ENCODE data around the gene PPP1R14B. TPM values are rescaled to one million over a fixed set of nuclear protein-coding genes. Genes with fewer than 3 reads are reported as not detected.

The PPP1R14B gene
- total RNA-seq, 1 donor from 2014 or later: 95.0 TPM

GRCh38 chr11:64225608-64226506 lies 20.9 kb downstream of the PPP1R14B start, which contains the start of the genes NUDT22 and TRPT1:
TSS of gene NUDT22 (plus strand) at chr11:64226274. CDS start at chr11:64226653, 379 bp downstream.
TSS of gene TRPT1 (minus strand) at chr11:64226186. CDS start at chr11:64225860, 326 bp downstream.
- H3K4me1 ChIP-seq (ENCODE audit: control insufficient read depth in 3 of 3, insufficient read depth in 3 of 3, low read length in 3 of 3): peaks cover 63 to 69% (median 66%) of the 10 kb centered on the region in 3 donors
- peak within 1 kb of the TSS; percentile 90 to 97 (median 95) for H3K4me3 ChIP-seq (ENCODE audit: low read length in 3 of 3)
- H3K27ac ChIP-seq (ENCODE audit: low read depth, low read length): peak within 1 kb of the TSS; percentile 95
- peak within 1 kb of the TSS; percentile 98 to 99 (median 99) for H3K9ac ChIP-seq (ENCODE audit: low read depth in 1 of 3, low read length in 3 of 3)
- H3K36me3 ChIP-seq (ENCODE audit: control insufficient read depth in 3 of 3, insufficient read depth in 3 of 3, low read length in 3 of 3): peaks cover 5 to 15% (median 10%) of the 10 kb centered on the region in 3 donors
- no peaks in the 10 kb centered on the region for H3K27me3 ChIP-seq (ENCODE audit: control insufficient read depth in 3 of 3, insufficient read depth in 3 of 3, low read length in 3 of 3)
- no peaks in the 10 kb centered on the region for H3K9me3 ChIP-seq (ENCODE audit: control insufficient read depth in 3 of 3, low read length in 3 of 3)

DNA sequence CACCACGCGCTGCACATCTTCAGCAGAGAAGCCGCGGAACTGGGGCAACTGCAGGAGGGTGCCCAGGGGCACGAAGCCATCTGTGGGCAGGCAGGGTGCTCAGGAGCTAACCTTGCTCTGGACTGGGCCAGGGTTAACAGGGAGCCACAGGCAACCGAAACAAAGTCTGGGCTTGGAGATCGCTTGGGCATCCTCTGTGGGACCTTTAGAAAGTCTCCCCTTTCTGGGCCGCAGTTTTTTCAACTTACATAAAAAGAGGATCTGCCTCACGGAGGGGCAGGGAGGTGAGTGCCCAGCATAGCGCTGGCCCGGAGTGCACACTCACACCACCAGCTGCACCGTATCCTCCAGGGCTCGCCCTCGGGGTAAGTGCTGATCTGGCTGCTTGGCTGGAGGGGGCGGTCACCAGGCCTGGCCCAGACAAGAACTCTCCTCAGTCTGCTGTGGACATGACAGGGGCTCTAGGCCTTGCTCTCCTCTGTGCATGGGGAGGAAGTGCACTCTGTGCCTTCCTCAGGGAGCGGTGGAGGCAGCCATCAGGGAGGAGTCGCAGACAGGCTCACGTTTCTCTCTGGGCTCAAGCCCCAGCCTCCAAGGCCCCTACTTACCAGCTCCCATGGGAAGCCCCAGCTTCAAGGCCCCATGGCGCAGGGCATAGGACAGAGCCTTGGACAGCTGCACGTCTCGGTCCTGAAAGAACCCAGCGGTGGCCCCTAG lies 21.7 kb downstream of the PPP1R14B start:
- Histone ChIP-seq H3K9ac (ENCODE audit: low read depth in 1 of 3, low read length in 3 of 3) (peak overlapping the region; percentile 98 to 99 (median 99)), H3K27ac (ENCODE audit: low read depth, low read length) (peak overlapping the region; percentile 95), H3K9me3 (ENCODE audit: control insufficient read depth in 3 of 3, low read length in 3 of 3) (no peaks in the 10 kb centered on the region), H3K4me3 (ENCODE audit: low read length in 3 of 3) (peak overlapping the region; percentile 90 to 97 (median 95)), H3K4me1 (ENCODE audit: control insufficient read depth in 3 of 3, insufficient read depth in 3 of 3, low read length in 3 of 3) (peaks cover 64 to 73% (median 69%) of the 10 kb centered on the region in 3 donors), H3K36me3 (ENCODE audit: control insufficient read depth in 3 of 3, insufficient read depth in 3 of 3, low read length in 3 of 3) (peaks cover 8 to 17% (median 14%) of the 10 kb centered on the region in 3 donors), H3K27me3 (ENCODE audit: control insufficient read depth in 3 of 3, insufficient read depth in 3 of 3, low read length in 3 of 3) (no peaks in the 10 kb centered on the region)

GRCh38 chr11:64224151-64224890 lies 22.4 kb downstream of the PPP1R14B start:
- Histone ChIP-seq H3K27ac (ENCODE audit: low read depth, low read length) (peak overlapping the region; percentile 33), H3K4me1 (ENCODE audit: control insufficient read depth in 3 of 3, insufficient read depth in 3 of 3, low read length in 3 of 3) (peaks cover 57 to 67% (median 62%) of the 10 kb centered on the region in 3 donors), H3K4me3 (ENCODE audit: low read length in 3 of 3) (peak overlapping the region in 2 of 3 donors; percentile 95 to 97), H3K9me3 (ENCODE audit: control insufficient read depth in 3 of 3, low read length in 3 of 3) (no peaks in the 10 kb centered on the region), H3K36me3 (ENCODE audit: control insufficient read depth in 3 of 3, insufficient read depth in 3 of 3, low read length in 3 of 3) (peaks cover 8 to 17% (median 15%) of the 10 kb centered on the region in 3 donors), H3K9ac (ENCODE audit: low read depth in 1 of 3, low read length in 3 of 3) (peak overlapping the region; percentile 51 to 99 (median 99)), H3K27me3 (ENCODE audit: control insufficient read depth in 3 of 3, insufficient read depth in 3 of 3, low read length in 3 of 3) (no peaks in the 10 kb centered on the region)

GRCh38 chr11:64223001-64223651 lies 23.6 kb downstream of the PPP1R14B start:
- Histone ChIP-seq H3K27ac (ENCODE audit: low read depth, low read length) (peak overlapping the region; percentile 65), H3K27me3 (ENCODE audit: control insufficient read depth in 3 of 3, insufficient read depth in 3 of 3, low read length in 3 of 3) (no peaks in the 10 kb centered on the region), H3K9ac (ENCODE audit: low read depth in 1 of 3, low read length in 3 of 3) (peak overlapping the region; percentile 43 to 68 (median 45)), H3K4me1 (ENCODE audit: control insufficient read depth in 3 of 3, insufficient read depth in 3 of 3, low read length in 3 of 3) (peaks cover 60 to 66% (median 63%) of the 10 kb centered on the region in 3 donors), H3K36me3 (ENCODE audit: control insufficient read depth in 3 of 3, insufficient read depth in 3 of 3, low read length in 3 of 3) (peaks cover 8 to 17% (median 15%) of the 10 kb centered on the region in 3 donors), H3K4me3 (ENCODE audit: low read length in 3 of 3) (peak overlapping the region in 2 of 3 donors; percentile 13 to 20), H3K9me3 (ENCODE audit: control insufficient read depth in 3 of 3, low read length in 3 of 3) (no peaks in the 10 kb centered on the region)

GRCh38 chr11:64222651-64223000 lies 24.1 kb downstream of the PPP1R14B start:
- peak overlapping the region; percentile 65 for H3K27ac ChIP-seq (ENCODE audit: low read depth, low read length)
- H3K4me3 ChIP-seq (ENCODE audit: low read length in 3 of 3): peak overlapping the region in 2 of 3 donors; percentile 20 to 29
- no peaks in the 10 kb centered on the region for H3K9me3 ChIP-seq (ENCODE audit: control insufficient read depth in 3 of 3, low read length in 3 of 3)
- H3K4me1 ChIP-seq (ENCODE audit: control insufficient read depth in 3 of 3, insufficient read depth in 3 of 3, low read length in 3 of 3): peaks cover 59 to 65% (median 62%) of the 10 kb centered on the region in 3 donors
- peaks cover 8 to 17% (median 15%) of the 10 kb centered on the region in 3 donors for H3K36me3 ChIP-seq (ENCODE audit: control insufficient read depth in 3 of 3, insufficient read depth in 3 of 3, low read length in 3 of 3)
- no peaks in the 10 kb centered on the region for H3K27me3 ChIP-seq (ENCODE audit: control insufficient read depth in 3 of 3, insufficient read depth in 3 of 3, low read length in 3 of 3)
- H3K9ac ChIP-seq (ENCODE audit: low read depth in 1 of 3, low read length in 3 of 3): peak overlapping the region in 2 of 3 donors; percentile 6 to 54

GRCh38 chr11:64220798-64221197 lies 25.9 kb downstream of the PPP1R14B start:
- peaks cover 8 to 15% (median 15%) of the 10 kb centered on the region in 3 donors for H3K36me3 ChIP-seq (ENCODE audit: control insufficient read depth in 3 of 3, insufficient read depth in 3 of 3, low read length in 3 of 3)
- peak overlapping the region in 2 of 3 donors; percentile 27 to 54 for H3K9ac ChIP-seq (ENCODE audit: low read depth in 1 of 3, low read length in 3 of 3)
- H3K27ac ChIP-seq (ENCODE audit: low read depth, low read length): no peak overlapping the region
- H3K4me3 ChIP-seq (ENCODE audit: low read length in 3 of 3): no peak overlapping the region
- H3K4me1 ChIP-seq (ENCODE audit: control insufficient read depth in 3 of 3, insufficient read depth in 3 of 3, low read length in 3 of 3): peaks cover 48% of the 10 kb centered on the region in 3 donors
- H3K9me3 ChIP-seq (ENCODE audit: control insufficient read depth in 3 of 3, low read length in 3 of 3): no peaks in the 10 kb centered on the region
- no peaks in the 10 kb centered on the region for H3K27me3 ChIP-seq (ENCODE audit: control insufficient read depth in 3 of 3, insufficient read depth in 3 of 3, low read length in 3 of 3)

- H3K4me1 ChIP-seq (ENCODE audit: control insufficient read depth in 3 of 3, insufficient read depth in 3 of 3, low read length in 3 of 3): peaks cover 43 to 44% (median 43%) of the 10 kb centered on the region in 3 donors
- peak overlapping the region in 1 of 3 donors; percentile 54 for H3K9ac ChIP-seq (ENCODE audit: low read depth in 1 of 3, low read length in 3 of 3)
- no peak overlapping the region for H3K27ac ChIP-seq (ENCODE audit: low read depth, low read length)
- no peaks in the 10 kb centered on the region for H3K9me3 ChIP-seq (ENCODE audit: control insufficient read depth in 3 of 3, low read length in 3 of 3)
- H3K27me3 ChIP-seq (ENCODE audit: control insufficient read depth in 3 of 3, insufficient read depth in 3 of 3, low read length in 3 of 3): no peaks in the 10 kb centered on the region
- H3K4me3 ChIP-seq (ENCODE audit: low read length in 3 of 3): no peak overlapping the region
- peaks cover 8 to 15% (median 15%) of the 10 kb centered on the region in 3 donors for H3K36me3 ChIP-seq (ENCODE audit: control insufficient read depth in 3 of 3, insufficient read depth in 3 of 3, low read length in 3 of 3)
These were observed 26.5 kb downstream of the PPP1R14B start for GRCh38 chr11:64220271-64220670.

DNA sequence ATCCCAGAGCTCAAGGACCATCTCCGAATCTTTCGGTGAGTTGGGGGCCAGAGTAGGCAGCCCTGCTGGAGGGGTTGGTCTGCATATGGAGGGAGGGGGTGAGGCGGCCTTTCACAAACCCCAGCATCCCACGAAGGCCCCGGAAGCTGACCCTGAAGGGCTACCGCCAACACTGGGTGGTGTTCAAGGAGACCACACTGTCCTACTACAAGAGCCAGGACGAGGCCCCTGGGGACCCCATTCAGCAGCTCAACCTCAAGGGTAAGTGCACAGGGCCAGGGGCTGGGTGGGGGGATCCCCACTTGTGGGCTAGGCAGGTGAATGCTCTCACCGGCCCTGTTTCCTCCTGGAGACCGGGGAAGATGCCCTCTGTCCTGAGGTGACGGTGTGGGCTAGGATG lies 27.0 kb downstream of the PPP1R14B start:
- peaks cover 8 to 15% (median 13%) of the 10 kb centered on the region in 3 donors for H3K36me3 ChIP-seq (ENCODE audit: control insufficient read depth in 3 of 3, insufficient read depth in 3 of 3, low read length in 3 of 3)

DNA sequence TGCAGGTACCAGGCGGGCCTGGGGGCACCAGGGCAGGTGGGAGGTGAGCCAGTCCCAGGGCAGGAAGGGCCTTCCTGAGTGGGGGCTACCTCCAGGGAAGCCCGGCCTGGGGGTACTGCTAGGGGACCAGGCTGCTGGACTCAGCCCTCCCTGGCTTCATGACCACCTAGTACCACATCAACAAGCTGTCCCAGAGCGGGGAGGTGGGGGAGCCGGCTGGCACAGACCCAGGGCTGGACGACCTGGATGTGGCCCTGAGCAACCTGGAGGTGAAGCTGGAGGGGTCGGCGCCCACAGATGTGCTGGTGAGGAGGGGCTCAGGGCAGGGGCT lies 27.4 kb downstream of the PPP1R14B start:
- Histone ChIP-seq H3K4me3 (ENCODE audit: low read length in 3 of 3) (no peak overlapping the region), H3K9ac (ENCODE audit: low read depth in 1 of 3, low read length in 3 of 3) (peak overlapping the region in 1 of 3 donors; percentile 50), H3K9me3 (ENCODE audit: control insufficient read depth in 3 of 3, low read length in 3 of 3) (no peaks in the 10 kb centered on the region), H3K27me3 (ENCODE audit: control insufficient read depth in 3 of 3, insufficient read depth in 3 of 3, low read length in 3 of 3) (no peaks in the 10 kb centered on the region), H3K4me1 (ENCODE audit: control insufficient read depth in 3 of 3, insufficient read depth in 3 of 3, low read length in 3 of 3) (peaks cover 34 to 35% (median 34%) of the 10 kb centered on the region in 3 donors), H3K27ac (ENCODE audit: low read depth, low read length) (no peak overlapping the region), H3K36me3 (ENCODE audit: control insufficient read depth in 3 of 3, insufficient read depth in 3 of 3, low read length in 3 of 3) (peaks cover 8 to 13% (median 11%) of the 10 kb centered on the region in 3 donors)

More for the DNA sequence above, 27.0 kb downstream of the PPP1R14B start:
- Histone ChIP-seq H3K9ac (ENCODE audit: low read depth in 1 of 3, low read length in 3 of 3) (no peak overlapping the region), H3K4me1 (ENCODE audit: control insufficient read depth in 3 of 3, insufficient read depth in 3 of 3, low read length in 3 of 3) (peaks cover 38 to 39% (median 38%) of the 10 kb centered on the region in 3 donors), H3K4me3 (ENCODE audit: low read length in 3 of 3) (no peak overlapping the region), H3K27ac (ENCODE audit: low read depth, low read length) (no peak overlapping the region), H3K27me3 (ENCODE audit: control insufficient read depth in 3 of 3, insufficient read depth in 3 of 3, low read length in 3 of 3) (no peaks in the 10 kb centered on the region), H3K9me3 (ENCODE audit: control insufficient read depth in 3 of 3, low read length in 3 of 3) (no peaks in the 10 kb centered on the region)
